Upper lobe of right lung (tissue), 1 donor: Measurements from ENCODE around the gene LENEP. TPM values are rescaled to one million over a fixed set of nuclear protein-coding genes. Genes with fewer than 3 reads are reported as not detected.

ENCODE experiments used
- ATAC-seq: fragments of 200-7000 bp; cut with Tn5 transposase; one replicate; pipeline ENCODE4 v1.9.1; 2020; ENCODE audit warnings: mild to moderate bottlenecking, moderate library complexity
- DNase-seq: peaks from one replicate; pipeline ENCODE4 v3.0.0-alpha.2; 2020
- H3K27ac ChIP-seq: fragments of 200-600 bp; one replicate; pipeline ENCODE4 v1.8.0; 2022
- H3K27me3 ChIP-seq: fragments of 200-600 bp; one replicate; pipeline ENCODE4 v1.8.0; 2022; ENCODE audit warnings: mild to moderate bottlenecking
- H3K36me3 ChIP-seq: fragments of 200-600 bp; one replicate; pipeline ENCODE4 v1.8.0; 2022
- H3K4me1 ChIP-seq: fragments of 200-600 bp; one replicate; pipeline ENCODE4 v1.8.0; 2022
- H3K4me3 ChIP-seq: fragments of 200-600 bp; one replicate; pipeline ENCODE4 v1.8.0; 2022; ENCODE audit warnings: mild to moderate bottlenecking
- H3K9me3 ChIP-seq: fragments of 200-600 bp; one replicate; pipeline ENCODE4 v1.8.0; 2022
- CTCF ChIP-seq: fragments of 200-600 bp; IDR thresholded peaks from one replicate; pipeline ENCODE4 v1.8.0; 2022; ENCODE audit warnings: antibody characterized with exemption
- intact Hi-C: fragments of 100-400 bp; cut with DNase I; formaldehyde crosslinking; loops from one replicate; pipeline ENCODE4 v1.11.0; 2022
- total RNA-seq: library from RNA; stranded (reverse); fragmentation: NEBNext Ultra II Directional; extraction: Animal tissue kit (Norgen Biotek cat#: 25700); gene quantifications from one replicate; pipeline ENCODE4 v1.2.1, GENCODE V29; 2021
- donor health status: DM: no; HTN: yes; CAD: no; lungs with severe emphysema.

The LENEP gene
- total RNA-seq, 1 donor from 2014 or later, result not detected

DNA sequence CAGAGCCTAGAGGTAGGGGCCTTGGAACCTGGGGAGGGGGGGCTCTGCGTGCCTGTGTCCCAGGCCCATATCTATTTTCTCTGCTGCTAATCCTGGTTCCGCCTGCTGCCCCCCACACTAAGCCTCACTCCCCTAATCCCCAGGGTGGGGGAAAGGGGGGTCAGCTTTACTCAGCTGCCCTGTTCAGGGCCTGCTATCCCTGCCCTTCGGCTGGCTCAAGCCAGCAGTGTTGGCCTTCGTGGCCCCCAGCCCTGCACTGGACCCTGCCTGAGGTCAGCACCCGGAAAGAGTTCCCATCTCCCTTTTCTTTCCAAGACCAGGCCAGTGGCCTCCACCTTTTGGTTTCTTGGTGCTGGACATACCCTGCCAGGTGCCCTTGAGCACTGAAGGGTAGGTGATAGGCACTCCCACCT lies 17.6 kb downstream of the LENEP start:
- peaks cover 21% of the 10 kb centered on the region for H3K36me3 ChIP-seq
- no peak for TF ChIP-seq CTCF
- ATAC-seq (no peak), DNase-seq (no peak)
- H3K4me1 ChIP-seq, result peaks cover 67% of the 10 kb centered on the region
- no peaks in the 10 kb centered on the region for H3K9me3 ChIP-seq
- H3K4me3 ChIP-seq, result no peak overlapping the region
- no peaks in the 10 kb centered on the region for H3K27me3 ChIP-seq
- H3K27ac ChIP-seq, result no peak overlapping the region
- intact Hi-C loops, result no loop called here

GRCh38 chr1:155011437-155012025 lies 18.1 kb downstream of the LENEP start:
- Histone ChIP-seq H3K4me3 (no peak overlapping the region), H3K4me1 (peaks cover 65% of the 10 kb centered on the region), H3K27ac (peak overlapping the region; percentile 66), H3K36me3 (peaks cover 26% of the 10 kb centered on the region), H3K27me3 (no peaks in the 10 kb centered on the region), H3K9me3 (no peaks in the 10 kb centered on the region)
- no peak for TF ChIP-seq CTCF
- DNase-seq (no peak), ATAC-seq (no peak)
- intact Hi-C loops, result no loop called here

DNA sequence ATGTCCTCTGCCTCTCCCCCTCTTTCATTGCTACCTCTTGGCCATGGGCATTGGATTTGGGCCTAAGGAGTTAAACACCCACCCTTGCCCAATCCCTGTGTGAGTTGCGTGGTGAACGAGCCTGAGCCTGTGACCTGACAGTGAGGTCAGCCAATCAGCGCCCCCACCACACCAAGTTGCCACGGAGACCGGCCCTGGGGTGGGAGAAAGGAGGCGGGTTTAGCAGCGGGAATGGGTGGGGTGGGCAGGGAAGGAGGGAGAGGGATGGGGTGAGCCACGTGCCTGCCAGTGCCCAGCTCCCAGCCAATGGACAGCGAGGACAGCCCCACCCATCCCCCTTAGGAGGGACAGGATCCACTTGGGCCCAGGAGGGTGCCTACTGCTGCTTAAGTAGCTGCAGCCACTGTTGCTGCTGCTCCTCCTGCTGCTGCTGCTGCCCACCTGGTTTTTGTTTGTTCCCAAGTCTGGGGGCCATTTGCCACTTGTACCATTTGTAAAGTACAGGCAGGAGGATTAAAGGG lies 18.7 kb downstream of the LENEP start:
- TF ChIP-seq CTCF, result no peak
- intact Hi-C loops, result no loop called here
- Histone ChIP-seq H3K9me3 (no peaks in the 10 kb centered on the region), H3K27me3 (no peaks in the 10 kb centered on the region), H3K4me3 (no peak overlapping the region), H3K36me3 (peaks cover 28% of the 10 kb centered on the region), H3K4me1 (peaks cover 65% of the 10 kb centered on the region), H3K27ac (peak overlapping the region; percentile 66)
- peak; percentile 73 for ATAC-seq
- peak; percentile 89 for DNase-seq

- H3K4me3 ChIP-seq, result no peak overlapping the region
- H3K27me3 ChIP-seq, result no peaks in the 10 kb centered on the region
- peak overlapping the region; percentile 30 for H3K27ac ChIP-seq
- ATAC-seq (no peak), DNase-seq (no peak)
- intact Hi-C loops, result no loop called here
- no peak for TF ChIP-seq CTCF
- H3K36me3 ChIP-seq, result peaks cover 28% of the 10 kb centered on the region
- peaks cover 65% of the 10 kb centered on the region for H3K4me1 ChIP-seq
- no peaks in the 10 kb centered on the region for H3K9me3 ChIP-seq
These were observed 19.6 kb downstream of the LENEP start for GRCh38 chr1:155012776-155013602.

DNA sequence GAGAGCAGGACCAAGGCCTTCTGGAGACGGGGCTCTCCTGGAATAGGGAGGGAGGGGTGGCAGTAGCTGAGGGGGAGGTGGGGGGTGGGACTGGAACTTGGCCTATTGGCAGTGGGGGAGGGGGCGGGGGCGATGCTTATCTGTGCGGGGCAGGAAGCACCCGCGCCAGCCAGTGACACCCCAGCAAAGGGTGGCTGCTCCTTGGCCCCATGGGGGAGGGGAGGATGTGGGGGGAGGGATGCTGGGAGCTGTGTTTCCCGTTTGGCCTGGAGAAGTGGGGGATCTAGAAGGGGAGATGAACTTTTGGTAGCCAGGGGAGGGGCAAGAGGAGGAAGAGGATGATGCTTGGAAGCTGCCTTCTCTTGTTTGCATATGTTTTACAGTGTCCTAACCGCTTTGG lies 20.2 kb downstream of the LENEP start:
- no peak for TF ChIP-seq CTCF
- no peak for ATAC-seq
- intact Hi-C loops, result no loop called here
- Histone ChIP-seq H3K4me3 (no peak overlapping the region), H3K27me3 (no peaks in the 10 kb centered on the region), H3K4me1 (peaks cover 65% of the 10 kb centered on the region), H3K36me3 (peaks cover 28% of the 10 kb centered on the region), H3K27ac (no peak overlapping the region), H3K9me3 (no peaks in the 10 kb centered on the region)
- DNase-seq, result no peak
